K562 (cell line): ENCODE data around the gene OPRL1. TPM values are rescaled to one million over a fixed set of nuclear protein-coding genes. Genes with fewer than 3 reads are reported as not detected.

Experiments
- ATF7 ChIP-seq: fragments of 450-650 bp; IDR thresholded peaks from 2 replicates; pipeline ENCODE4 v1.7.1; 2014; ENCODE audit warnings: mild to moderate bottlenecking, moderate library complexity
- HNRNPUL1 ChIP-seq: fragments of 200-400 bp; formaldehyde crosslinking; IDR thresholded peaks from 2 replicates; pipeline ENCODE4 v1.6.1; 2017; ENCODE audit warnings: low read length
- MED1 ChIP-seq: sonication (generic); formaldehyde crosslinking; IDR thresholded peaks from 2 replicates; pipeline ENCODE4 v1.8.1; 2023; ENCODE audit warnings: missing genetic modification reagents, borderline replicate concordance
- NR2C2 ChIP-seq, 2 experiments: fragments of 200-800 bp in 1 of 2; sonication (Bioruptor generic) in 1 of 2; sonication (generic) in 1 of 2; formaldehyde crosslinking in 1 of 2; IDR thresholded peaks; 2 replicates each; pipeline versions ENCODE4 v1.6.1 to v1.8.0; 2016 to 2022; ENCODE audit warnings: mild to moderate bottlenecking in 1 of 2, missing compliant biosample characterization in 1 of 2, missing genetic modification characterization in 1 of 2, missing genetic modification reagents in 1 of 2
- NRF1 ChIP-seq, 2 experiments: fragments of 450-650 bp; IDR thresholded peaks in 1 of 2; conservative IDR thresholded peaks in 1 of 2; 2 replicates each; pipeline ENCODE4 v1.6.1; 2014; ENCODE audit warnings: mild to moderate bottlenecking in 2 of 2
- PKNOX1 ChIP-seq: fragments of 450-650 bp; IDR thresholded peaks from 2 replicates; pipeline ENCODE4 v1.6.1; 2016
- SOX6 ChIP-seq: fragments of 450-650 bp; IDR thresholded peaks from 2 replicates; pipeline ENCODE4 v1.6.1; 2014; ENCODE audit warnings: mild to moderate bottlenecking
- TEAD1 ChIP-seq, 2 experiments: fragments of 450-650 bp in 1 of 2; sonication (generic) in 1 of 2; formaldehyde crosslinking; IDR thresholded peaks; 2 replicates each; pipeline versions ENCODE4 v1.4.0 to v1.8.0; 2020 to 2022; ENCODE audit warnings: mild to moderate bottlenecking in 2 of 2, missing genetic modification reagents in 1 of 2
- TEAD4 ChIP-seq, 2 experiments: sonication (generic) in 1 of 2; formaldehyde crosslinking in 1 of 2; IDR thresholded peaks; 2 replicates each; pipeline versions ENCODE4 v1.6.1 to v1.8.0; 2012 to 2022; ENCODE audit warnings: borderline replicate concordance in 1 of 2, inconsistent platforms in 1 of 2, low read length in 1 of 2, mild to moderate bottlenecking in 1 of 2, missing genetic modification reagents in 1 of 2
- TRIM25 ChIP-seq: fragments of 450-650 bp; IDR thresholded peaks from 2 replicates; pipeline ENCODE4 v1.7.0; 2016; ENCODE audit warnings: borderline replicate concordance
- ZNF77 ChIP-seq: fragments of 250-450 bp; sonication (Bioruptor Pico); IDR thresholded peaks from 2 replicates; pipeline ENCODE4 v1.5.0; 2020
- polyA plus RNA-seq, 8 experiments: library from polyadenylated mRNA; depleted of rRNA in 4 of 8; stranded (reverse) in 5 of 8; unstranded in 3 of 8; fragments of >200 nt; fragmentation: Nextera tagmentation in 2 of 8; fragmentation: Illumina TruSeq in 1 of 8; extraction: Ambion mirVana in 2 of 8; extraction: Trizol in 1 of 8; gene quantifications; 2 replicates each; pipeline versions ENCODE4 v1.2.1 to v1.2.3, GENCODE V29; 2011 to 2014; ENCODE audit warnings: inconsistent platforms in 1 of 8, missing spikeins in 1 of 8
- total RNA-seq, 7 experiments: library from RNA; depleted of rRNA in 6 of 7; stranded (reverse); fragments of >200 nt in 6 of 7; fragmentation: Illumina TruSeq in 2 of 7; extraction: Trizol in 2 of 7; gene quantifications; 2 replicates each; pipeline versions ENCODE4 v1.2.1 to v1.2.3, GENCODE V29; 2011 to 2021; ENCODE audit warnings: low replicate concordance in 1 of 7

OPRL1 gene
- total and polyA plus RNA-seq, 9 of the 15 experiments (the other 6 are each of a cell fraction or from before 2014, with no cell fraction given), result 0.06 to 0.33 (median 0.11) TPM; not detected in 2

- TF ChIP-seq ZNF77 (no peak), SOX6 (no peak), TEAD1 (CRISPR knock-in tag; IDR thresholded peaks at IDR 0.05) (peak in 1 of 2 experiments; percentile 80; a peak in 2 of 4 replicates), PKNOX1 (peak; percentile 79), MED1 (CRISPR knock-in tag) (no peak), HNRNPUL1 (no peak), ATF7 (peak; percentile 80), TRIM25 (no peak), TEAD4 (IDR thresholded peaks at IDR 0.05; ENCODE audit: low read length) (peak; percentile 41; the same call in 1 of the 2 replicates), TEAD4 (CRISPR knock-in tag; IDR thresholded peaks at IDR 0.05; ENCODE audit: borderline replicate concordance) (no peak), NRF1 (conservative IDR thresholded peaks at IDR 0.05 in 1 of 2, IDR thresholded peaks at IDR 0.05 in 1 of 2) (peak; percentile 46 to 47; a peak in 3 of 4 replicates), NR2C2 (CRISPR knock-in tag; IDR thresholded peaks at IDR 0.05) (no peak), NR2C2 (tag; IDR thresholded peaks at IDR 0.05) (peak; percentile 75; the same call in 1 of the 2 replicates)
- TF ChIP-seq, all 486 proteins: peak for 13
Measured at GRCh38 chr20:64065974-64066343, 13.9 kb upstream of the OPRL1 start (continued).
